Measurements from ENCODE around the gene GIPR. TPM values are rescaled to one million over a fixed set of nuclear protein-coding genes. Genes with fewer than 3 reads are reported as not detected.
A peak's percentile ranks its signal among the peaks of the same experiment; 100 is the strongest.

Gene GIPR
- polyA plus RNA-seq (6.4 and 13.1 TPM in 2 replicates), polyA minus RNA-seq (6.0 and 8.5 TPM in 2 replicates)

DNA sequence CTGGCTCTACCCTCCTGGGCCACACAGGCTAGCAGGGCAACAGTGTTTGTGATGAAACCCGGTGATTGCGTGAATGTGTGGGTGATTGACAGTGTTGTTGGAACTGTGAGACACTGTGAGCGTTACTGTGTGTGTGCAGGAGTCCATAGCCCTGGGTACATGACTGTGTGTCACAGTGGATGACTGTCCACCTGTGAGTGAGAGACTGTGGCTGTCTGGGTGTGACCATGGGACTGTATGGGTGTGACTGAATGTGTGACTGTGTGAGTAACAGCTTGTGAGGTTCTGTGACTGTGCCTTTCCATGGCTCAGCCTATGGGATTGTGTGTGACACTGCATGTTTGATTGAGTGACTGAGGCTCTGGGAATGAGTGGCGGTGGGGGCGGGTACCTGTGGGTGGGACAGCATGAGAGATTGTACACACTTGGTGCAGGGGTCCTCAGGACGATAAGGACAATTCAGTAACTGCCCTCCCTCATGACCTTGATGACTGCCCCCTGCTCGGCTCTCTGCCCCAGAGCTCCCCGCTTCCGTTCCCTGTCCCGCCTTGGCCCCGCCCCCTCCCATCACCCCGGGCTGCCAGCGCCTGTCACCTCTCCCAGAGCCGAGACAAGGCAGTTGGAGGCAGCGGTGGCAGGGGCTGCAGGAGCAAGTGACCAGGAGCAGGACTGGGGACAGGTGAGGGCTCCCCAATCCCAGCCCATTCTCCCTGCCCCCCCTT, at the start of gene GIPR:
GIPR (plus strand) TSS at position 602 of the 722 bp plus-strand sequence. CDS start 1,300 bp downstream, outside the sequence.
- Histone ChIP-seq H3K9ac (ENCODE audit: low read length) (peak within 1 kb of the TSS; percentile 75), H3K36me3 (ENCODE audit: insufficient read depth, low read length) (no peaks in the 10 kb centered on the region), H4K20me1 (ENCODE audit: insufficient read depth) (no peaks in the 10 kb centered on the region), H3K4me3 (ENCODE audit: low read length) (peak within 1 kb of the TSS; percentile 68), H3K27me3 (ENCODE audit: insufficient read depth, low read depth, low read length) (peaks cover 41% of the 10 kb centered on the region), H2AFZ (ENCODE audit: low read depth, low read length) (peak within 1 kb of the TSS; percentile 46), H3K27ac (ENCODE audit: low read length) (peak within 1 kb of the TSS; percentile 78), H3K79me2 (replicated peaks; ENCODE audit: insufficient read depth, low read length) (no peaks in the 10 kb centered on the region), H3K9me3 (ENCODE audit: low read length) (no peaks in the 10 kb centered on the region), H3F3A (ENCODE audit: insufficient read depth, low read length, poor library complexity, severe bottlenecking) (no peaks in the 10 kb centered on the region), H3K9me2 (ENCODE audit: insufficient read depth, low read length) (no peaks in the 10 kb centered on the region), H3K4me2 (ENCODE audit: low read length) (peak within 1 kb of the TSS; percentile 73)
- no peak for TF ChIP-seq TAF1 (IDR thresholded peaks at IDR 0.05; ENCODE audit: low read depth)
- peak; percentile 21 for TF ChIP-seq MXI1 (conservative IDR thresholded peaks at IDR 0.05; ENCODE audit: poor library complexity, severe bottlenecking)
- no peak for TF ChIP-seq EP300 (conservative IDR thresholded peaks at IDR 0.05; ENCODE audit: poor library complexity, severe bottlenecking)
- TF ChIP-seq RAD21 (conservative IDR thresholded peaks at IDR 0.05), result no peak
- no peak for TF ChIP-seq CTCF (IDR thresholded peaks at IDR 0.05; ENCODE audit: poor library complexity, severe bottlenecking)
- peak; percentile 59 for TF ChIP-seq POLR2AphosphoS5 (IDR thresholded peaks at IDR 0.05)
- TF ChIP-seq EZH2 (IDR thresholded peaks at IDR 0.05; ENCODE audit: borderline replicate concordance, insufficient read depth, low read length, poor library complexity, severe bottlenecking), result no peak
- no peak for TF ChIP-seq SMC3 (conservative IDR thresholded peaks at IDR 0.05; ENCODE audit: poor library complexity)
- TF ChIP-seq, protein P1, sequence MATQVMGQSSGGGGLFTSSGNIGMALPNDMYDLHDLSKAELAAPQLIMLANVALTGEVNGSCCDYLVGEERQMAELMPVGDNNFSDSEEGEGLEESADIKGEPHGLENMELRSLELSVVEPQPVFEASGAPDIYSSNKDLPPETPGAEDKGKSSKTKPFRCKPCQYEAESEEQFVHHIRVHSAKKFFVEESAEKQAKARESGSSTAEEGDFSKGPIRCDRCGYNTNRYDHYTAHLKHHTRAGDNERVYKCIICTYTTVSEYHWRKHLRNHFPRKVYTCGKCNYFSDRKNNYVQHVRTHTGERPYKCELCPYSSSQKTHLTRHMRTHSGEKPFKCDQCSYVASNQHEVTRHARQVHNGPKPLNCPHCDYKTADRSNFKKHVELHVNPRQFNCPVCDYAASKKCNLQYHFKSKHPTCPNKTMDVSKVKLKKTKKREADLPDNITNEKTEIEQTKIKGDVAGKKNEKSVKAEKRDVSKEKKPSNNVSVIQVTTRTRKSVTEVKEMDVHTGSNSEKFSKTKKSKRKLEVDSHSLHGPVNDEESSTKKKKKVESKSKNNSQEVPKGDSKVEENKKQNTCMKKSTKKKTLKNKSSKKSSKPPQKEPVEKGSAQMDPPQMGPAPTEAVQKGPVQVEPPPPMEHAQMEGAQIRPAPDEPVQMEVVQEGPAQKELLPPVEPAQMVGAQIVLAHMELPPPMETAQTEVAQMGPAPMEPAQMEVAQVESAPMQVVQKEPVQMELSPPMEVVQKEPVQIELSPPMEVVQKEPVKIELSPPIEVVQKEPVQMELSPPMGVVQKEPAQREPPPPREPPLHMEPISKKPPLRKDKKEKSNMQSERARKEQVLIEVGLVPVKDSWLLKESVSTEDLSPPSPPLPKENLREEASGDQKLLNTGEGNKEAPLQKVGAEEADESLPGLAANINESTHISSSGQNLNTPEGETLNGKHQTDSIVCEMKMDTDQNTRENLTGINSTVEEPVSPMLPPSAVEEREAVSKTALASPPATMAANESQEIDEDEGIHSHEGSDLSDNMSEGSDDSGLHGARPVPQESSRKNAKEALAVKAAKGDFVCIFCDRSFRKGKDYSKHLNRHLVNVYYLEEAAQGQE (IDR thresholded peaks at IDR 0.05; ENCODE audit: borderline replicate concordance), result peak; percentile 8

- Histone ChIP-seq H3K36me3 (ENCODE audit: insufficient read depth, low read length) (no peaks in the 10 kb centered on the region), H3K9me2 (ENCODE audit: insufficient read depth, low read length) (no peaks in the 10 kb centered on the region)
- TF ChIP-seq CTCF (IDR thresholded peaks at IDR 0.05; ENCODE audit: poor library complexity, severe bottlenecking) (no peak), TAF1 (IDR thresholded peaks at IDR 0.05; ENCODE audit: low read depth) (no peak), RAD21 (conservative IDR thresholded peaks at IDR 0.05) (no peak), EZH2 (IDR thresholded peaks at IDR 0.05; ENCODE audit: borderline replicate concordance, insufficient read depth, low read length, poor library complexity, severe bottlenecking) (no peak), EP300 (conservative IDR thresholded peaks at IDR 0.05; ENCODE audit: poor library complexity, severe bottlenecking) (no peak), SMC3 (conservative IDR thresholded peaks at IDR 0.05; ENCODE audit: poor library complexity) (no peak), POLR2AphosphoS5 (IDR thresholded peaks at IDR 0.05) (no peak), MXI1 (conservative IDR thresholded peaks at IDR 0.05; ENCODE audit: poor library complexity, severe bottlenecking) (no peak)
- TF ChIP-seq, protein P1 (IDR thresholded peaks at IDR 0.05; ENCODE audit: borderline replicate concordance), result no peak
These were observed 46.6 kb upstream of the GIPR start for GRCh38 chr19:45621389-45621788.

More at GRCh38 chr19:45621389-45621788, 46.6 kb upstream of the GIPR start:
- H3K4me2 ChIP-seq (ENCODE audit: low read length), result no peak overlapping the region
- H3K9ac ChIP-seq (ENCODE audit: low read length), result no peak overlapping the region
- H4K20me1 ChIP-seq (ENCODE audit: insufficient read depth), result no peaks in the 10 kb centered on the region
- H3K27ac ChIP-seq (ENCODE audit: low read length), result no peak overlapping the region
- H3K9me3 ChIP-seq (ENCODE audit: low read length), result no peaks in the 10 kb centered on the region
- H3K27me3 ChIP-seq (ENCODE audit: insufficient read depth, low read depth, low read length), result no peaks in the 10 kb centered on the region
- H2AFZ ChIP-seq (ENCODE audit: low read depth, low read length), result no peak overlapping the region
- no peaks in the 10 kb centered on the region for H3K79me2 ChIP-seq (replicated peaks; ENCODE audit: insufficient read depth, low read length)
- H3K4me3 ChIP-seq (ENCODE audit: low read length), result no peak overlapping the region
- H3F3A ChIP-seq (ENCODE audit: insufficient read depth, low read length, poor library complexity, severe bottlenecking), result no peaks in the 10 kb centered on the region
